ENCODE measurements around the gene MDP1.
A peak's percentile ranks its signal among the peaks of the same experiment; 100 is the strongest.

The MDP1 gene

GRCh38 chr14:24215495-24216344 lies at the start of gene MDP1:
TSS of gene MDP1 (minus strand) at chr14:24216066. CDS start at chr14:24215955, 111 bp downstream.
- peak; percentile 83 for TF ChIP-seq CTCF (IDR thresholded peaks at IDR 0.05)
- Histone ChIP-seq H3K27ac (peak within 1 kb of the TSS; percentile 97), H3K9me3 (no peaks in the 10 kb centered on the region), H3K27me3 (no peaks in the 10 kb centered on the region), H3K4me1 (ENCODE audit: control insufficient read depth in 1 of 2, insufficient read depth in 1 of 2, low read depth in 1 of 2, low read length in 1 of 2) (peaks cover 31 to 35% of the 10 kb centered on the region in 2 experiments), H3K36me3 (peaks cover 13% of the 10 kb centered on the region), H3K4me3 (ENCODE audit: low read depth in 1 of 2, low read length in 1 of 2) (peak within 1 kb of the TSS; percentile 82 to 98)

- H3K27me3 ChIP-seq = no peaks in the 10 kb centered on the region
- no peaks in the 10 kb centered on the region for H3K9me3 ChIP-seq
- H3K27ac ChIP-seq = no peak overlapping the region
- no peak for TF ChIP-seq CTCF (IDR thresholded peaks at IDR 0.05)
- H3K4me3 ChIP-seq (ENCODE audit: low read depth in 1 of 2, low read length in 1 of 2) = no peak overlapping the region
- H3K4me1 ChIP-seq (ENCODE audit: control insufficient read depth in 1 of 2, insufficient read depth in 1 of 2, low read depth in 1 of 2, low read length in 1 of 2) = no peaks in the 10 kb centered on the region
- peaks cover 59% of the 10 kb centered on the region for H3K36me3 ChIP-seq
Observed at GRCh38 chr14:24264298-24264697, 48.4 kb upstream of the MDP1 start.

GRCh38 chr14:24263848-24264247 lies 48.0 kb upstream of the MDP1 start:
- no peaks in the 10 kb centered on the region for H3K4me1 ChIP-seq (ENCODE audit: control insufficient read depth in 1 of 2, insufficient read depth in 1 of 2, low read depth in 1 of 2, low read length in 1 of 2)
- TF ChIP-seq CTCF (IDR thresholded peaks at IDR 0.05) = no peak
- no peak overlapping the region for H3K27ac ChIP-seq
- no peaks in the 10 kb centered on the region for H3K9me3 ChIP-seq
- H3K27me3 ChIP-seq = no peaks in the 10 kb centered on the region
- peaks cover 55% of the 10 kb centered on the region for H3K36me3 ChIP-seq
- no peak overlapping the region for H3K4me3 ChIP-seq (ENCODE audit: low read depth in 1 of 2, low read length in 1 of 2)

GRCh38 chr14:24262821-24263733 lies 47.2 kb upstream of the MDP1 start, which contains the start of gene TGM1:
TSS of gene TGM1 (minus strand) at chr14:24263177. CDS start at chr14:24262352, 825 bp downstream.
- TF ChIP-seq CTCF (IDR thresholded peaks at IDR 0.05) = no peak
- Histone ChIP-seq H3K27me3 (no peaks in the 10 kb centered on the region), H3K4me1 (ENCODE audit: control insufficient read depth in 1 of 2, insufficient read depth in 1 of 2, low read depth in 1 of 2, low read length in 1 of 2) (no peaks in the 10 kb centered on the region), H3K36me3 (peaks cover 54% of the 10 kb centered on the region), H3K27ac (no peak within 1 kb of the TSS), H3K9me3 (no peaks in the 10 kb centered on the region), H3K4me3 (ENCODE audit: low read depth in 1 of 2, low read length in 1 of 2) (no peak within 1 kb of the TSS)

- no peaks in the 10 kb centered on the region for H3K27me3 ChIP-seq
- H3K27ac ChIP-seq = no peak overlapping the region
- no peaks in the 10 kb centered on the region for H3K4me1 ChIP-seq (ENCODE audit: control insufficient read depth in 1 of 2, insufficient read depth in 1 of 2, low read depth in 1 of 2, low read length in 1 of 2)
- H3K36me3 ChIP-seq = peaks cover 46% of the 10 kb centered on the region
- H3K4me3 ChIP-seq (ENCODE audit: low read depth in 1 of 2, low read length in 1 of 2) = no peak overlapping the region
- H3K9me3 ChIP-seq = no peaks in the 10 kb centered on the region
- TF ChIP-seq CTCF (IDR thresholded peaks at IDR 0.05) = no peak
Observed at GRCh38 chr14:24261969-24262327, 46.1 kb upstream of the MDP1 start.

All from neutrophil (primary cell).